H9 (cell line): ENCODE results near the gene PAK1IP1. TPM values are rescaled to one million over a fixed set of nuclear protein-coding genes. Genes with fewer than 3 reads are reported as not detected.
"Not testable (repeated sequence)": the region's sequence is repeated elsewhere in the genome, so short reads cannot be mapped to it uniquely, and the experiment has no call there.

ENCODE experiments used
- DNase-seq: peaks from one replicate; pipeline ENCODE4 v3.0.0-alpha.2; 2017
- H2AFZ ChIP-seq: one replicate; pipeline ENCODE4 v1.6.1; 2013; ENCODE audit warnings: mild to moderate bottlenecking, low read length, control low read depth, moderate library complexity
- H2AK5ac ChIP-seq: 2 replicates; pipeline ENCODE4 v1.6.1; 2013; ENCODE audit warnings: low read length, control low read depth, mixed read lengths; ENCODE audit not compliant: insufficient read length
- H2BK120ac ChIP-seq: one replicate; pipeline ENCODE4 v1.6.1; 2013; ENCODE audit warnings: low read depth, mild to moderate bottlenecking, low read length, control low read depth, inconsistent platforms; ENCODE audit not compliant: poor library complexity, severe bottlenecking
- H2BK12ac ChIP-seq: 2 replicates; pipeline ENCODE4 v1.6.1; 2013; ENCODE audit warnings: low read length, control low read depth, mixed read lengths, low read depth; ENCODE audit not compliant: insufficient read length
- H2BK15ac ChIP-seq: 2 replicates; pipeline ENCODE4 v1.6.1; 2013; ENCODE audit warnings: low read depth, low read length, control low read depth
- H2BK20ac ChIP-seq: one replicate; pipeline ENCODE4 v1.6.1; 2013; ENCODE audit warnings: low read depth, mild to moderate bottlenecking, low read length, control low read depth, inconsistent platforms; ENCODE audit not compliant: poor library complexity, severe bottlenecking
- H2BK5ac ChIP-seq: 2 replicates; pipeline ENCODE4 v1.6.1; 2013; ENCODE audit warnings: low read length, control low read depth, mixed read lengths; ENCODE audit not compliant: insufficient read length
- H3K14ac ChIP-seq: 2 replicates; pipeline ENCODE4 v1.6.1; 2013; ENCODE audit warnings: low read length, control low read depth; ENCODE audit not compliant: insufficient read depth
- H3K18ac ChIP-seq: 2 replicates; pipeline ENCODE4 v1.6.1; 2013; ENCODE audit warnings: low read depth, mild to moderate bottlenecking, mixed read lengths, low read length, control low read depth; ENCODE audit not compliant: insufficient read length
- H3K23ac ChIP-seq: 2 replicates; pipeline ENCODE4 v1.6.1; 2013; ENCODE audit warnings: low read length, control low read depth, mixed read lengths, low read depth; ENCODE audit not compliant: insufficient read length
- H3K23me2 ChIP-seq: 2 replicates; pipeline ENCODE4 v1.6.1; 2013; ENCODE audit warnings: low read depth, mild to moderate bottlenecking, mixed read lengths, low read length, control low read depth; ENCODE audit not compliant: insufficient read length, poor library complexity, severe bottlenecking
- H3K27ac ChIP-seq: 2 replicates; pipeline ENCODE4 v1.5.1; 2013; ENCODE audit warnings: low read length, control low read depth, mixed read lengths, low read depth; ENCODE audit not compliant: insufficient read length
- H3K27me3 ChIP-seq: 2 replicates; pipeline ENCODE4 v1.6.1; 2013; ENCODE audit warnings: low read length, control low read depth, inconsistent platforms; ENCODE audit not compliant: insufficient read depth
- H3K4ac ChIP-seq: 2 replicates; pipeline ENCODE4 v1.6.1; 2013; ENCODE audit warnings: low read depth, mild to moderate bottlenecking, control low read depth, inconsistent platforms, low read length, moderate library complexity
- H3K4me1 ChIP-seq: 2 replicates; pipeline ENCODE4 v1.6.1; 2013; ENCODE audit warnings: low read length, control low read depth, inconsistent platforms; ENCODE audit not compliant: insufficient read depth
- H3K4me2 ChIP-seq: 2 replicates; pipeline ENCODE4 v1.6.1; 2013; ENCODE audit warnings: low read length, control low read depth, mixed read lengths; ENCODE audit not compliant: insufficient read length, insufficient read depth
- H3K56ac ChIP-seq: 2 replicates; pipeline ENCODE4 v1.6.1; 2013; ENCODE audit warnings: low read depth, mild to moderate bottlenecking, mixed read lengths, low read length, control low read depth; ENCODE audit not compliant: insufficient read length
- H3K79me1 ChIP-seq: 2 replicates; pipeline ENCODE4 v1.6.1; 2013; ENCODE audit warnings: low read depth, mild to moderate bottlenecking, moderate library complexity, low read length, control low read depth, inconsistent platforms; ENCODE audit not compliant: insufficient read depth, poor library complexity, severe bottlenecking
- H3K79me2 ChIP-seq: 2 replicates; pipeline ENCODE4 v1.6.1; 2013; ENCODE audit warnings: low read length, control low read depth, inconsistent platforms; ENCODE audit not compliant: insufficient read depth
- H3K9ac ChIP-seq: 2 replicates; pipeline ENCODE4 v1.6.1; 2013; ENCODE audit warnings: low read length, control low read depth, mixed read lengths; ENCODE audit not compliant: insufficient read length; ENCODE audit errors: extremely low read depth
- H3K9me3 ChIP-seq: one replicate; pipeline ENCODE4 v1.6.1; 2013; ENCODE audit warnings: low read depth, low read length, inconsistent platforms; ENCODE audit not compliant: control insufficient read depth
- H3T11ph ChIP-seq: one replicate; pipeline ENCODE4 v1.6.1; 2013; ENCODE audit warnings: mild to moderate bottlenecking, low read length, control low read depth, inconsistent platforms
- H4K20me1 ChIP-seq: one replicate; pipeline ENCODE4 v1.6.1; 2013; ENCODE audit not compliant: control insufficient read depth, insufficient read length, insufficient read depth
- H4K5ac ChIP-seq: 2 replicates; pipeline ENCODE4 v1.6.1; 2013; ENCODE audit warnings: low read depth, mild to moderate bottlenecking, mixed read lengths, low read length, control low read depth; ENCODE audit not compliant: insufficient read length
- H4K8ac ChIP-seq: replicated peaks from 2 replicates; pipeline ENCODE4 v1.6.1; 2013; ENCODE audit warnings: low read length, control low read depth, mixed read lengths, low read depth; ENCODE audit not compliant: insufficient read length
- H4K91ac ChIP-seq: 2 replicates; pipeline ENCODE4 v1.6.1; 2013; ENCODE audit warnings: low read depth, mild to moderate bottlenecking, moderate library complexity, mixed read lengths, low read length, control low read depth; ENCODE audit not compliant: insufficient read length
- H3K27ac Mint-ChIP-seq, 3 experiments: 2 replicates in 2 of 3; 3 replicates in 1 of 3; pipeline ENCODE4 v1.8.0; 2020 to 2021; ENCODE audit warnings: mixed read lengths in 3 of 3, mild to moderate bottlenecking in 1 of 3, moderate library complexity in 1 of 3
- H3K27me3 Mint-ChIP-seq: 2 replicates; pipeline ENCODE4 v1.8.0; 2021; ENCODE audit warnings: low read depth, mild to moderate bottlenecking, moderate library complexity, mixed read lengths
- H3K36me3 Mint-ChIP-seq, 3 experiments: 2 replicates in 2 of 3; 3 replicates in 1 of 3; pipeline ENCODE4 v1.8.0; 2020 to 2021; ENCODE audit warnings: low read depth in 3 of 3, mixed read lengths in 3 of 3; ENCODE audit not compliant: insufficient read depth in 1 of 3
- H3K4me1 Mint-ChIP-seq, 2 experiments: 2 replicates each; pipeline ENCODE4 v1.8.0; 2020; ENCODE audit warnings: mixed read lengths in 2 of 2
- H3K4me3 Mint-ChIP-seq, 2 experiments: 2 replicates in 1 of 2; 3 replicates in 1 of 2; pipeline ENCODE4 v1.8.0; 2020 to 2021; ENCODE audit warnings: mild to moderate bottlenecking in 2 of 2, mixed read lengths in 2 of 2, moderate library complexity in 1 of 2
- H3K9me3 Mint-ChIP-seq, 2 experiments: 2 replicates in 1 of 2; 3 replicates in 1 of 2; pipeline ENCODE4 v1.8.0; 2020; ENCODE audit warnings: mild to moderate bottlenecking in 2 of 2, mixed read lengths in 2 of 2, moderate library complexity in 1 of 2
- CTCF ChIP-seq: fragments of 200-600 bp; sonication (generic); conservative IDR thresholded peaks from 3 replicates; pipeline ENCODE4 v1.8.0; 2021; ENCODE audit warnings: antibody characterized with exemption, mild to moderate bottlenecking
- WGBS: extraction: QIAGEN DNeasy Blood & Tissue Kit; methylation state at CpG from one replicate; pipeline ENCODE4 v1.1.7; 2013; ENCODE audit warnings: missing lambda C conversion rate, low lambda C conversion rate, mixed read lengths; ENCODE audit not compliant: insufficient read length; ENCODE audit errors: extremely low coverage; 5-methylcytosine and 5-hydroxymethylcytosine counted together
- total RNA-seq: library from RNA; stranded (reverse); gene quantifications from 2 replicates; pipeline ENCODE4 v1.2.1, GENCODE V29; 2021

Gene PAK1IP1
- total RNA-seq, 1 experiment from 2014 or later: 44.8 TPM

DNA sequence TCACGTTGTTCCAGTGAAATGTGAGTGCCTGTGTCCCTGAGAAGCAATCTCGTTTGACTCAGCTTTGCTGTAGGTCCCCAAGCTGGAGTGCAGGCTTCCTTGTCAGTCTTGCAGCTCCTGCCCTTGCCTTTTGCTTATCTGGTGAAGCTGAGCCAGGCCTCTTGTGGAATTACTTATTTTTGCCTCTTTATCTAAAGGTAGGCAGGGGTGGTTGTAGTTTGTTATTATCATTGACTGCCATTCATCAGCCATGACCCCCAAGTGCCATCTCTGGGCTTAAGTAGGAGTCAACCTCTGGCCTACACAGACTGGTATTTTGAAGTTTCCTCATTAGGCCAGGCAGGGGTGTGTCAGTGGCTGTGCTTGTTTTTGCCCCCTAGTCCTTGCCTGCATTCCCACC, 55.0 kb downstream of the PAK1IP1 start:
- Histone ChIP-seq H2BK15ac (no peak overlapping the region), H3K79me1 (peaks cover 5% of the 10 kb centered on the region), H3K27me3 (no peaks in the 10 kb centered on the region), H3K27ac (no peak overlapping the region), H4K8ac (no peak overlapping the region), H4K20me1 (no peaks in the 10 kb centered on the region), H4K91ac (no peak overlapping the region), H3K79me2 (peaks cover 26% of the 10 kb centered on the region; the same call in 1 of the 2 replicates), H3K18ac (no peak overlapping the region), H3K23me2 (peaks cover 3% of the 10 kb centered on the region), H3K56ac (no peak overlapping the region), H3K23ac (no peak overlapping the region), H3K4ac (no peak overlapping the region), H3T11ph (no peak overlapping the region), H2BK20ac (no peak overlapping the region), H2AFZ (no peak overlapping the region), H3K4me2 (peak overlapping the region; percentile 69), H2BK12ac (no peak overlapping the region), H2BK120ac (no peak overlapping the region), H3K9ac (no peak overlapping the region), H3K9me3 (no peaks in the 10 kb centered on the region), H4K5ac (no peak overlapping the region), H3K14ac (no peak overlapping the region), H2BK5ac (no peak overlapping the region), H2AK5ac (no peak overlapping the region), H3K4me1 (peaks cover 4% of the 10 kb centered on the region)
- no peaks in the 10 kb centered on the region for H3K9me3 Mint-ChIP-seq
- whole genome bisulfite sequencing: no CpG with 5 or more reads among the region's 2 CpGs
- H3K36me3 Mint-ChIP-seq: peaks cover 20 to 55% (median 52%) of the 10 kb centered on the region in 3 experiments
- no peak for DNase-seq
- no peak for TF ChIP-seq CTCF
- H3K4me1 Mint-ChIP-seq: peaks cover 20 to 31% of the 10 kb centered on the region in 2 experiments
- H3K27me3 Mint-ChIP-seq: no peaks in the 10 kb centered on the region
- no peak overlapping the region for H3K4me3 Mint-ChIP-seq
- peak overlapping the region in 2 of 3 experiments; percentile 16 to 48; a peak in 2 of 7 replicates for H3K27ac Mint-ChIP-seq

GRCh38 chr6:10750568-10750967, 55.8 kb downstream of the PAK1IP1 start:
- not testable (repeated sequence) for H4K5ac ChIP-seq, H3K4me3 Mint-ChIP-seq, DNase-seq, H2BK15ac ChIP-seq, H3K23ac ChIP-seq, H3K9me3 Mint-ChIP-seq, H3K4me2 ChIP-seq, H3K14ac ChIP-seq, H4K20me1 ChIP-seq, H2BK120ac ChIP-seq, H3K4me1 ChIP-seq, H3T11ph ChIP-seq, H3K27me3 ChIP-seq, H3K9ac ChIP-seq, H3K27ac ChIP-seq, H2AFZ ChIP-seq, H2BK12ac ChIP-seq, H3K9me3 ChIP-seq, H4K91ac ChIP-seq, H3K4ac ChIP-seq, H3K27me3 Mint-ChIP-seq, H3K18ac ChIP-seq, H2BK5ac ChIP-seq, H3K56ac ChIP-seq, H3K79me1 ChIP-seq, H2AK5ac ChIP-seq, H4K8ac ChIP-seq, H2BK20ac ChIP-seq, H3K23me2 ChIP-seq
- peaks cover 28 to 63% (median 60%) of the 10 kb centered on the region in 3 experiments for H3K36me3 Mint-ChIP-seq
- H3K27ac Mint-ChIP-seq: peak overlapping the region; percentile 47 to 85 (median 49); a peak in 2 of 7 replicates
- WGBS: no CpG with 5 or more reads among the region's 6 CpGs
- H3K79me2 ChIP-seq: peaks cover 26% of the 10 kb centered on the region; the same call in 1 of the 2 replicates
- peaks cover 15 to 22% of the 10 kb centered on the region in 2 experiments for H3K4me1 Mint-ChIP-seq
